HG02623 (cell line): ENCODE measurements around the gene CAPN14.

Experiments used
- ATAC-seq: cut with Tn5 transposase; IDR thresholded peaks from one replicate; pipeline ENCODE4 v1.9.1; 2021; ENCODE audit warnings: moderate library complexity; ENCODE audit not compliant: unreplicated experiment

CAPN14 gene

GRCh38 chr2:31243053-31243452 is 25.7 kb upstream of the CAPN14 start:
- no peak for ATAC-seq

DNA sequence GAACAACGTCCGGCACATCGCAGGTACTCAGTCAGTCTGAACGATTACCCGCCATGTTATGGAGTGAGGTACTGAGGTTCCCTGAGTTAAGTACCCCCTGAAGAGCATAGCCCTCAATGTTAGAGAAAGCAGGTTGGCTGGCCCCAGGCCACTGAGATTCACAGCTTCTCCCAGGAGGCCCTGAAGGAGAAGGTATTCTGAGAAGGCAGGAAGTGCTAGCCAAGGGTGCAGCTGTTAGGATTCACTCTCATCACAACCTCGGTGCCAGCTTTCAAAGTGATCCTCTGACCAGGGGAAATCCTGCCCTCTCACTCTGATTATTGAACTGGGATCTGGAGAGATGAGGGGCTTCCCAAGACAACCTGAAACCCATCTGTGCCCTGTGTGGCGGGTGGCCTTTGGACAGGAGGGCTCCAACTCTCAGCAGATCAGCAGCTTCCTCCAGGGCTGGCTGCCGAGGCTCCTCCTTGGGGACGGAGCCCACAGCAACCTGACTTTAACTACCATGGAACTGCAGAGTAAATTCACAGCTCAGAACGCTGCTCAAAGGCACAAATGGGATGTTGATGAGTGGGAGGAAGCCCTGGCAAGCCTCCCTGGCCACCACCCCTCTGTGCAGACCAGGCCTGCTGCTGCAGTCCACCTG is 24.4 kb upstream of the CAPN14 start:
- no peak for ATAC-seq

- no peak for ATAC-seq
Measured at GRCh38 chr2:31240381-31241365, 23.4 kb upstream of the CAPN14 start.

GRCh38 chr2:31239593-31240177 is 22.4 kb upstream of the CAPN14 start:
- no peak for ATAC-seq

DNA sequence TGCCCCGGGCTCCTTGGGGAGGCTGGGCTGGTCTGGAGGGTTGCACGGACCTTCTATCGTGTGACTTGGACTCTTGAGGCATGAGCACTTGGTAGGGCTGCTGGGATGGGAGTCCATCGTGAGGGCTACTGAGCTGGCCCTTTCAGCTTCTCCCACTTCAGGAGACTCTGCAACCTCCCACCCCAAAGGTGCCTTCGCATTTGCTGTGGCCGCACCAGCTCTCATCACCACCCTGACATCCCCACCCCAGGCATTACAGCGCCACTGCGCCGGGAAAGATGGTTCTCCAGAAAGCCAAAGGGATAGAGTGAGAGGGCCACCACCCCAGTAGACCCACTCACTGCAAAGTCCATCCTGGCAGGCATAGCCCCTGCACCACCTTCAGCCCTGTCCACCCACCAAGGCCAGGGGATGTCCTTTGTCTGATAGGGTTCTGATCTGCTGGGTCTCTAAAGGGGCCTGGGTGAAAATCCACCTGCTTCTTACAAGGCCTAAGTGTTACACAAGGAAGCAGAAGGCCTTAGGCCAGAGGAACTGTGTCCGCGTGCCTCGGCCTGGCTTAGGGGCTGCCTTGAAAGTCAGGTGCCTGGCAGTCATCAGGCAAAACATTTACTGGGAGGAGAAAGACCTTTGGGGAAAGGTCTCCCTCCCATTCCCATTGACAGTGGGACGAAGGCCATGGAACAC is 21.7 kb upstream of the CAPN14 start:
- no peak for ATAC-seq

- no peak for ATAC-seq
Measured at GRCh38 chr2:31238126-31238905, 21.0 kb upstream of the CAPN14 start.

- ATAC-seq = no peak
Measured at GRCh38 chr2:31237348-31238017, 20.2 kb upstream of the CAPN14 start.

- ATAC-seq = no peak
Measured at GRCh38 chr2:31236433-31237205, 19.3 kb upstream of the CAPN14 start.

DNA sequence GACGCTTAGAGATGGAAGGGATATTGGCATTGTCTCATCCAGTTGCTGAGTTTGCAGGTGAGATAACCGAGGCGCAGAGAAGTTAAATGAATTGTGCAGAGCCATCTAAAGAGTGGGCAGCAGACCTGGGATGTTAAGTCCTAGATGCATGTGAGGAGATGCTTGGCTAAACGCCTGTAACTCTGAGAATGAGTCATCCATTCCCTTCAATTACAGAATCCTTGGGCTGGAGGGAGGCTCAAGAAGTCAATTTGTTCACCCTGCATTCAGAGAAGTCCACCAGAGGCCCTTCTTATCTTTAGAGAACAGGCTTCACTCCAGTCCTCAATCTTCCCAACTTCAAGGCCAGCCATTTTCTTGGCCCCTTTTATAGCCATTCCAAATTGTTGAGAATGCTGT is 18.2 kb upstream of the CAPN14 start:
- ATAC-seq = no peak

GRCh38 chr2:31234683-31235503 is 17.6 kb upstream of the CAPN14 start:
- ATAC-seq = no peak

DNA sequence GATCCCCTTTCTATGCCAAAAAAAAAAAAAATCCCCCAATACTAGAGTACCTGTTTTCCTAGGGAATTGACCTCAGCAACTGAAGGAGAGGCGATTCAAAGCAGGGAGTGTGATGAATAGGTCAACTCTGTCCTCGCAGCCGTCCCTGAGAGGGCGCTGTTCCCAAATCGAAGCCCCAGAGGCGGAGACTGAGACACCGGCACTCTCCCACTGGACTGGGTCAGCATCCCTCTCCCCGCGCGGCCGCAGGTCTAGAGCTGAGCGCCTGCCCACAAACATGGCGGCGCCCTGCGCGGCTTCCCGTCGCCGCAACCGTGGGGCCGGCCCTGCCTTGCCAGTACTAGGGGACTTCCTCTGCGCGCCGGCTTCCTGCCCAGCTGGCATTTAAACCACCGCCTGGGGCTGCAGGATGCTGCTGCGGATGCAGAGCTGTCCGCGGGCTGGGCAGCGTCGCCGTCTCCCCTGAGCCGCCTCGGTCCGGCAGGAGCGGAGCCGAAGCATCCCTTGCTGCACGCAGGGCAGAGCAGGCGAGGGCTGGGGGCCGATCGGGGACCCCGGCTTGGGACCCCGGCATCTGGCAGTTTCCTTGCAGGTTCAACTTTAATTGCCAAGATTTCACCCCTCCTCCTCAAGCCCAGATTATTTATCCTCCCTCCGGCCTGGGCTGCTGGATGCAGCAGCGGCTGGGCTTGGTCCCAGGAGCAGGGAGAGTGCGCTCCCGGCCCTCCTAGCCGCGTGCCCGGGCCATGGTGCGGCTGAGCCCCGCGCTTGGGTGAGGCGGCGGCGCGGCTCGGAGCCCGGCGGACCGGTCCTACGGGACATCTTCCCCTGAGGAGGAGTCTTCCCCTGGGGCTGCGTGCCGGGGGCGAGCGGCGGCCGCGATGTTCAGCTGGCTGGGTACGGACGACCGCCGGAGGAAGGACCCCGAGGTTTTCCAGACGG is 16.7 kb upstream of the CAPN14 start, which contains the start of gene EHD3:
Gene EHD3, plus strand, starts transcription at position 412 of the 942 bp plus-strand sequence. Its CDS starts 470 bp downstream, at position 882.
- ATAC-seq = peak; percentile 96

DNA sequence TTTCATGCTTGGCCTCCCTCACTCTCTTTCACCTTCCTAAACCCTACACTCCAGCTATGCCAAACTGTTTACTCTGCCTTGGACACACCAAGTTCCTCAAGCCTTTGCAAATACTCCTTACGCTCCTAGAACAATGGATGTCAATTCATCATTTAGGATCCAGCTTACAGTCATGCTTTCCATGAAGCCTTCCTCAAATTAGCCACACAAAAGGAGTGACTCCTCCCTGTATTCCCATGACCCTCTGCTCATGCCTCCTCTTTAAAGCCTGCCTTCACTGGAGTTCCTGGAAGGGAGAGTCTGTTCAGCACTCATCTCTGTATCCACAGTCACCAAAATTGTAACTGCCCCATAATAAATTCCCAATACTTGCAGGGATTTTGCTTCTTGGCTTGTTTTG is 15.9 kb upstream of the CAPN14 start:
- no peak for ATAC-seq

- no peak for ATAC-seq
Measured at GRCh38 chr2:31232586-31232985, 15.3 kb upstream of the CAPN14 start.

DNA sequence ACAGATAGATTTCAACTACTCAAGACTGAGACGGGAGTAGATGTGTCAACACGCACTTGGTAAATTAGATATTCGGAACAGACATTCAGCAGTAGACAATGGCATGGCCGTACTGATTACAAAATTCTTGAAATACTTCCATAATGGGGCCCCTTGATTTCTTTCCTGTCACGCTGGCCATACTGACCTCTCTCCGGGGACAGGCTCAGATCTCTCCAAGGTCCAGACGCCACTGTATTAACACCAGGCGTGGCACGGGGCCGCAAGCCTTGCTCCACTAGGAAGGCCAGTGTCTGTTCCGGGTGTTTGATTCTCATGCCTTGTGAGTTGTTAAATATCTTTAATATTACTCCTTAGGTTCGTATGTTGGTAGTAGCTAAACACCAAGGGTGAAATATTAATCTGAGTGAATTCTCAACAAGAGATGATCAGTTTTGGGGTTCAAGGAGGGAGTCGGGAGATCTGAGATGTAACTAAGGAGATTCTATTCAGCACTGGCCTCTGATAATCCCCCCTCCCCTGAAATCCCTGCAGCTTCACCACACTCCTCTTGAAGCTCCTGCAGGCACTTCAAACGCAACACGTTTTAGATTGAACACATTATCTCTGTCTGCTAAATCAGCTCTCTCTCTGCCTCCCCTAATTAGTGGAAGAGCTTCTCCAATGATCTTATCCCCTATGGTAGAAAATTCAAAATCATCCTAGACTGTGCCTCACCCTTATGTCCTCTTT is 14.4 kb upstream of the CAPN14 start:
- no peak for ATAC-seq

GRCh38 chr2:31230751-31231150 is 13.4 kb upstream of the CAPN14 start:
- no peak for ATAC-seq

DNA sequence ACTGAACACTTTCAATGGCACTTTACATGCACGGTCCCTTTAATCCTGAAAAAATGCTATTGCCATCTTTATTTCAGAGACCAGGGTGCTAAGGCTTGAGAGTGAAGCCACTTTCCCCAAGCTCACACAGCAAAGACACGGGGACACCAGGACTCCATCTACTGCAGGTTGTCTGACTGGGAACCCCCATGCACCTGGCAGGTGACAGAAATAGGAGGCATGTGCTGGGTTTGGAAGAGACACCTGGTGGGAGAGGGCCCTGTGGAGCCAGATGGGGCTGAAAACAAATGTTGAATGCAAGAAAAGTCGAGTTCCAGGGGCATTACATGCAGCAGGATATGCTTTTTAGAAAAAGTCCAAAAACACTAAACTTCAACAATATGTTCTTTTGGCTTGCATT is 11.4 kb upstream of the CAPN14 start:
- ATAC-seq = no peak
